Measurements from ENCODE around the gene IL1RAPL1. TPM values are rescaled to one million over a fixed set of nuclear protein-coding genes. Genes with fewer than 3 reads are reported as not detected.

Gene IL1RAPL1
- total and polyA plus RNA-seq, 9 of the 15 experiments (the other 6 are each of a cell fraction or from before 2014, with no cell fraction given): 0.04 to 0.07 (median 0.04) TPM; not detected in 6

DNA sequence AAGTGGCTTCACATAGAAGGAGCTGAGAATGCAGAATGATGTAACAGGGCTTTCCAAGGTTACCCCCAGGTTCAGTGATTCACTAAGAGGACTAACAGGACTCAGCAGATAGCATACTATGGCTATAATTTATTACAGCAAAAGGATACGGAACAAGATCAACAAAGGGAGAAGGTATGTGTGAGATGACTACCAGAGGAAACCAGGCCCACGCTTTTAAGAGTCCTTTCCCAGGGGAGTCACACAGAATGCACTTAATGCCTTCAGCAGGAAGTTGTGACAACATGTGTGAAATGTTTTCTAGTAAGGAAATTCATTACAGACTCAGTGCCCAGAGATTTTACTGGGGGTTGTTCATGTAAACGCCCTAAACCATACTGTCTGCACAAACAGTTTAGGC lies 1254.5 kb downstream of the IL1RAPL1 start (continued):
- TF ChIP-seq, protein P1, sequence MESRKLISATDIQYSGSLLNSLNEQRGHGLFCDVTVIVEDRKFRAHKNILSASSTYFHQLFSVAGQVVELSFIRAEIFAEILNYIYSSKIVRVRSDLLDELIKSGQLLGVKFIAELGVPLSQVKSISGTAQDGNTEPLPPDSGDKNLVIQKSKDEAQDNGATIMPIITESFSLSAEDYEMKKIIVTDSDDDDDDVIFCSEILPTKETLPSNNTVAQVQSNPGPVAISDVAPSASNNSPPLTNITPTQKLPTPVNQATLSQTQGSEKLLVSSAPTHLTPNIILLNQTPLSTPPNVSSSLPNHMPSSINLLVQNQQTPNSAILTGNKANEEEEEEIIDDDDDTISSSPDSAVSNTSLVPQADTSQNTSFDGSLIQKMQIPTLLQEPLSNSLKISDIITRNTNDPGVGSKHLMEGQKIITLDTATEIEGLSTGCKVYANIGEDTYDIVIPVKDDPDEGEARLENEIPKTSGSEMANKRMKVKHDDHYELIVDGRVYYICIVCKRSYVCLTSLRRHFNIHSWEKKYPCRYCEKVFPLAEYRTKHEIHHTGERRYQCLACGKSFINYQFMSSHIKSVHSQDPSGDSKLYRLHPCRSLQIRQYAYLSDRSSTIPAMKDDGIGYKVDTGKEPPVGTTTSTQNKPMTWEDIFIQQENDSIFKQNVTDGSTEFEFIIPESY (CRISPR knock-in tag; IDR thresholded peaks at IDR 0.05): no peak
- no peak for TF ChIP-seq ZNF707 (CRISPR knock-in tag; conservative IDR thresholded peaks at IDR 0.05)
- no peak for TF ChIP-seq CREBBP (IDR thresholded peaks at IDR 0.05; ENCODE audit: low read depth, low read length)
- TF ChIP-seq, protein P2, sequence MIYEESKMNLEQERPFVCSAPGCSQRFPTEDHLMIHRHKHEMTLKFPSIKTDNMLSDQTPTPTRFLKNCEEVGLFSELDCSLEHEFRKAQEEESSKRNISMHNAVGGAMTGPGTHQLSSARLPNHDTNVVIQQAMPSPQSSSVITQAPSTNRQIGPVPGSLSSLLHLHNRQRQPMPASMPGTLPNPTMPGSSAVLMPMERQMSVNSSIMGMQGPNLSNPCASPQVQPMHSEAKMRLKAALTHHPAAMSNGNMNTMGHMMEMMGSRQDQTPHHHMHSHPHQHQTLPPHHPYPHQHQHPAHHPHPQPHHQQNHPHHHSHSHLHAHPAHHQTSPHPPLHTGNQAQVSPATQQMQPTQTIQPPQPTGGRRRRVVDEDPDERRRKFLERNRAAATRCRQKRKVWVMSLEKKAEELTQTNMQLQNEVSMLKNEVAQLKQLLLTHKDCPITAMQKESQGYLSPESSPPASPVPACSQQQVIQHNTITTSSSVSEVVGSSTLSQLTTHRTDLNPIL (CRISPR knock-in tag; IDR thresholded peaks at IDR 0.05): no peak
- no peak for TF ChIP-seq FUS (optimal IDR thresholded peaks at IDR 0.05; ENCODE audit: low read depth, low read length)
- TF ChIP-seq, protein P3, sequence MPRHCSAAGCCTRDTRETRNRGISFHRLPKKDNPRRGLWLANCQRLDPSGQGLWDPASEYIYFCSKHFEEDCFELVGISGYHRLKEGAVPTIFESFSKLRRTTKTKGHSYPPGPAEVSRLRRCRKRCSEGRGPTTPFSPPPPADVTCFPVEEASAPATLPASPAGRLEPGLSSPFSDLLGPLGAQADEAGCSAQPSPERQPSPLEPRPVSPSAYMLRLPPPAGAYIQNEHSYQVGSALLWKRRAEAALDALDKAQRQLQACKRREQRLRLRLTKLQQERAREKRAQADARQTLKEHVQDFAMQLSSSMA (CRISPR knock-in tag; IDR thresholded peaks at IDR 0.05): no peak

DNA sequence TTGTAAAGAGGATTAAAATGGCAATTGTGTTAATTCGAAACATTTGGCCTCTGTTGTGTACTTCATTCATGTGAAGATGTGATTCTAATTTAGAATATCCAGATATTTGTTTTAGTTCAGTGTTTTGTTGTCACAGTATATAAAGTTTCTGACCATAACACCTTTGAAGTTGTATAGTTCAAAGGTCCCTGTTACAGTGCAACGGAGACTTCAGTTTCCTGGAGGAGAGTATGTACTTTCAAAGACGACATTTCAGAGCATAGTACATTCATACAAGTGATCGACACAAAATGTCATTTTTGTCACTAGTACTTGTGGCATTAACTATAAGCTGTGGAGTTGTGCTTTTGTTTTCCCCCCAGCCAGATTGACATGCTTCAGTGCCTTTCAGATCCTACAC lies 1255.3 kb downstream of the IL1RAPL1 start:
- no peak for FAIRE-seq
- TF ChIP-seq IRF2 (CRISPR knock-in tag; IDR thresholded peaks at IDR 0.05) (no peak), ZNF197 (CRISPR knock-in tag; IDR thresholded peaks at IDR 0.05; ENCODE audit: low read depth) (no peak), ZNF316 (IDR thresholded peaks at IDR 0.05) (no peak), SUPT5H (IDR thresholded peaks at IDR 0.05) (no peak), BRD9 (IDR thresholded peaks at IDR 0.05; ENCODE audit: low read depth, partially characterized antibody) (no peak), NFXL1 (CRISPR knock-in tag; IDR thresholded peaks at IDR 0.05) (no peak), L3MBTL2 (IDR thresholded peaks at IDR 0.05) (no peak), SAFB (IDR thresholded peaks at IDR 0.05; ENCODE audit: borderline replicate concordance, low read depth, low read length) (no peak), CBX5 (IDR thresholded peaks at IDR 0.05; ENCODE audit: borderline replicate concordance, low read depth) (no peak), CHCHD3 (CRISPR knock-in tag; IDR thresholded peaks at IDR 0.05) (no peak), NBN (IDR thresholded peaks at IDR 0.05; ENCODE audit: low read depth) (no peak), ZNF717 (CRISPR knock-in tag; IDR thresholded peaks at IDR 0.05) (no peak)
- TF ChIP-seq, protein P4, sequence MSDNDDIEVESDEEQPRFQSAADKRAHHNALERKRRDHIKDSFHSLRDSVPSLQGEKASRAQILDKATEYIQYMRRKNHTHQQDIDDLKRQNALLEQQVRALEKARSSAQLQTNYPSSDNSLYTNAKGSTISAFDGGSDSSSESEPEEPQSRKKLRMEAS (CRISPR knock-in tag; IDR thresholded peaks at IDR 0.05): no peak
- TF ChIP-seq, protein P5, sequence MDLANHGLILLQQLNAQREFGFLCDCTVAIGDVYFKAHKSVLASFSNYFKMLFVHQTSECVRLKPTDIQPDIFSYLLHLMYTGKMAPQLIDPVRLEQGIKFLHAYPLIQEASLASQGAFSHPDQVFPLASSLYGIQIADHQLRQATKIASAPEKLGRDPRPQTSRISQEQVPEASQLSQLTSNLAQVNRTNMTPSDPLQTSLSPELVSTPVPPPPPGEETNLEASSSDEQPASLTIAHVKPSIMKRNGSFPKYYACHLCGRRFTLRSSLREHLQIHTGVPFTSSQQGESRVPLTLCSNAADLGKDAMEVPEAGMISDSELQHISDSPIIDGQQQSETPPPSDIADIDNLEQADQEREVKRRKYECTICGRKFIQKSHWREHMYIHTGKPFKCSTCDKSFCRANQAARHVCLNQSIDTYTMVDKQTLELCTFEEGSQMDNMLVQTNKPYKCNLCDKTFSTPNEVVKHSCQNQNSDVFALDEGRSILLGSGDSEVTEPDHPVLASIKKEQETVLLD (IDR thresholded peaks at IDR 0.05): no peak

More for the DNA sequence above, 1255.3 kb downstream of the IL1RAPL1 start:
- no peaks in the 10 kb centered on the region for H3K27me3 ChIP-seq (ENCODE audit: control insufficient read depth in 2 of 2, insufficient read depth in 2 of 2, low read length in 2 of 2)
- in situ Hi-C loops (cut with MboI) (no loop called here), intact Hi-C loops (cut with micrococcal nuclease) (no loop called here)
- no peak overlapping the region for H3K9ac ChIP-seq (ENCODE audit: insufficient read depth in 1 of 2, low read depth in 2 of 2, low read length in 2 of 2)
- no peaks in the 10 kb centered on the region for H3K36me3 ChIP-seq (ENCODE audit: control insufficient read depth, insufficient read depth, low read length)
- ATAC-seq: no peak
- CTCF ChIA-PET (ENCODE audit: low intra/inter-chr PET ratio): no interaction called here
- no peak overlapping the region for H3K4me2 ChIP-seq (ENCODE audit: insufficient read depth, low read length)
- no peak overlapping the region for H3K27ac ChIP-seq (ENCODE audit: extremely low read depth, low read depth, low read length)
- WGBS (ENCODE audit: insufficient coverage, low coverage, missing lambda C conversion rate): 0% methylated on average over 3 of the region's 4 CpGs
- no peak overlapping the region for H2AFZ ChIP-seq (ENCODE audit: low read depth, low read length)
- POLR2A ChIA-PET: no interaction called here
- no peaks in the 10 kb centered on the region for H3K9me1 ChIP-seq (ENCODE audit: control insufficient read depth, insufficient read depth, low read length)
- no peaks in the 10 kb centered on the region for H3K79me2 ChIP-seq (ENCODE audit: control insufficient read depth, insufficient read depth, low read length)
- H3K4me3 ChIP-seq: no peak overlapping the region
- no peak for DNase-seq (ENCODE audit: extremely low read depth in 1 of 4, low spot score in 3 of 4)
- no peaks in the 10 kb centered on the region for H3K9me3 ChIP-seq (replicated peaks; ENCODE audit: control insufficient read depth, insufficient read depth, low read depth, low read length)
- H4K20me1 ChIP-seq (replicated peaks; ENCODE audit: control insufficient read depth, insufficient read depth, low read length): no peaks in the 10 kb centered on the region
- no TSS peak for BruUV-seq (replicated peaks)
- H3K4me1 ChIP-seq (replicated peaks in 1 of 2; ENCODE audit: control insufficient read depth in 2 of 2, insufficient read depth in 2 of 2, low read length in 2 of 2): no peaks in the 10 kb centered on the region

All from K562 (cell line).